ENCODE measurements around the gene TLCD4. TPM values are rescaled to one million over a fixed set of nuclear protein-coding genes. Genes with fewer than 3 reads are reported as not detected.
"Not testable (repeated sequence)": the region's sequence is repeated elsewhere in the genome, so short reads cannot be mapped to it uniquely, and the experiment has no call there.

Gene TLCD4
- total and polyA plus RNA-seq, 2 of the 8 experiments (the other 6 are each of a cell fraction or from before 2014, with no cell fraction given): 0.79 to 4.2 TPM

DNA sequence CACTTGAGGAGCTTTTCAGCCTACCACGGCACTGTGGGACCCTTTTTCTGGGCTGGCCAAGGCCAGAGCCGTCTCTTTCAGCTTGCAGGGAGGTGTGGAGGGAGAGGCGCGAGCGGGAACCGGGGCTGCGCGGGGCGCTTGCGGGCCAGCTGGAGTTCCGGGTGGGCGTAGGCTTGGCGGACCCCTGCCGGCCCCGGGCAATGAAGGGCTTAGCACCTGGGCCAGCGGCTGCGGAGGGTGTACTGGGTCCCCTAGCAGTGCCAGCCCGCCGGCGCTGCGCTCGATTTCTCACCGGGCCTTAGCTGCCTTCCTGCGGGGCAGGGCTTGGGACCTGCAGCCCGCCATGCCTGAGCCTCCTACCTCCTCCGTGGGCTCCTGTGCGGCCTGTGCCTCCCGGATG, 25.9 kb upstream of the TLCD4 start:
- H3K4ac ChIP-seq (replicated peaks; ENCODE audit: insufficient read length, low read depth, low read length); H3K18ac ChIP-seq (ENCODE audit: extremely low read depth, low read length): not testable (repeated sequence)

DNA sequence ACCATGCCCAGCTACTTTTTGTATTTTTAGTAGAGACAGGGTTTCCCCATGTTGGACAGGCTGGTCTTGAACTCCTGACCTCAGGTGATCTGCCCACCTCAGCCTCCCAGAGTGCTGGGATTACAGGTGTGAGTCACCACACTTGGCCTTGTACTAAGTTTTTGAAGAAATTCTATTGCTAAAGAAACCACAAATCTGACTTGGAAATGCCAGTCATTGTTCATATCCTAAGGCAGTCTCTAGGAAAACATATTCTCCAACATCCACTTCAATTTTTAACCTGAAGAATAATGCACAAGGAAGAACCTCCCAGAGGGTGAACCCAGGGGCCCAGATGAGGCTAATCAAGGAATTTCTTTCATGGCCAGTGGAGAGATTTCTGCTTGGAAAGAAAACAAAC, 24.3 kb upstream of the TLCD4 start:
- H3K27ac ChIP-seq (ENCODE audit: low read depth, low read length); H3K23ac ChIP-seq (ENCODE audit: insufficient read length); H3K4me3 ChIP-seq (ENCODE audit: extremely low read depth in 1 of 4, insufficient read depth in 2 of 4, low read depth in 3 of 4, low read length in 4 of 4); H4K91ac ChIP-seq (replicated peaks; ENCODE audit: insufficient read length, low read length); H2BK5ac ChIP-seq (ENCODE audit: low read depth, low read length); H3K18ac ChIP-seq (ENCODE audit: extremely low read depth, low read length); H3K79me1 ChIP-seq (ENCODE audit: low read depth, low read length); H3K27me3 ChIP-seq (replicated peaks in 1 of 4; ENCODE audit: control insufficient read depth in 3 of 4, extremely low read depth in 1 of 4, insufficient read depth in 3 of 4, low read length in 3 of 4); H4K20me1 ChIP-seq (replicated peaks in 1 of 2; ENCODE audit: control insufficient read depth in 1 of 2, insufficient read depth in 2 of 2, low read length in 2 of 2); H2AK5ac ChIP-seq (ENCODE audit: low read depth, low read length); H3K23me2 ChIP-seq (ENCODE audit: low read depth, low read length); FAIRE-seq; POLR2A ChIA-PET (ENCODE audit: partially characterized antibody); H3K36me3 ChIP-seq (ENCODE audit: control insufficient read depth in 2 of 4, insufficient read depth in 4 of 4, low read length in 3 of 4); H3K56ac ChIP-seq (replicated peaks; ENCODE audit: insufficient read length, low read depth, low read length); H3K4me1 ChIP-seq (replicated peaks in 1 of 4; ENCODE audit: control insufficient read depth in 3 of 4, insufficient read depth in 4 of 4, low read length in 3 of 4); H3K4ac ChIP-seq (replicated peaks; ENCODE audit: insufficient read length, low read depth, low read length); H2BK12ac ChIP-seq (ENCODE audit: low read depth, low read length); H3K14ac ChIP-seq (ENCODE audit: insufficient read length); CTCF ChIA-PET (ENCODE audit: partially characterized antibody); H4K8ac ChIP-seq (ENCODE audit: extremely low read depth, insufficient read depth, low read length); H2BK120ac ChIP-seq (replicated peaks; ENCODE audit: low read depth, low read length); DNase-seq (ENCODE audit: low read depth in 1 of 2, low spot score in 2 of 2); H3K9ac ChIP-seq (replicated peaks in 1 of 4; ENCODE audit: extremely low read depth in 1 of 4, low read depth in 3 of 4, low read length in 3 of 4); H4K5ac ChIP-seq (ENCODE audit: insufficient read length, low read depth, low read length); H3K79me2 ChIP-seq (ENCODE audit: control insufficient read depth in 1 of 2, insufficient read depth in 2 of 2, low read length in 2 of 2); H3K9me3 ChIP-seq (ENCODE audit: insufficient read depth in 2 of 2, low read depth in 1 of 2, low read length in 1 of 2); H2BK15ac ChIP-seq (ENCODE audit: low read length); H2AFZ ChIP-seq (ENCODE audit: low read length); H3K4me2 ChIP-seq (ENCODE audit: insufficient read depth in 1 of 2, low read depth in 2 of 2, low read length in 2 of 2); H2BK20ac ChIP-seq (ENCODE audit: low read length): not testable (repeated sequence)

More for the DNA sequence above, 25.9 kb upstream of the TLCD4 start:
- H4K91ac ChIP-seq (replicated peaks; ENCODE audit: insufficient read length, low read length); FAIRE-seq; H3K27ac ChIP-seq (ENCODE audit: low read depth, low read length); H2AFZ ChIP-seq (ENCODE audit: low read length); POLR2A ChIA-PET (ENCODE audit: partially characterized antibody); H2BK5ac ChIP-seq (ENCODE audit: low read depth, low read length); H3K9ac ChIP-seq (replicated peaks in 1 of 4; ENCODE audit: extremely low read depth in 1 of 4, low read depth in 3 of 4, low read length in 3 of 4); H3K27me3 ChIP-seq (replicated peaks in 1 of 4; ENCODE audit: control insufficient read depth in 3 of 4, extremely low read depth in 1 of 4, insufficient read depth in 3 of 4, low read length in 3 of 4); H2BK20ac ChIP-seq (ENCODE audit: low read length); H3K79me1 ChIP-seq (ENCODE audit: low read depth, low read length); H2BK15ac ChIP-seq (ENCODE audit: low read length); H3K56ac ChIP-seq (replicated peaks; ENCODE audit: insufficient read length, low read depth, low read length); H3K23me2 ChIP-seq (ENCODE audit: low read depth, low read length); H3K14ac ChIP-seq (ENCODE audit: insufficient read length); H4K8ac ChIP-seq (ENCODE audit: extremely low read depth, insufficient read depth, low read length); H2BK120ac ChIP-seq (replicated peaks; ENCODE audit: low read depth, low read length); H3K23ac ChIP-seq (ENCODE audit: insufficient read length); H3K4me2 ChIP-seq (ENCODE audit: insufficient read depth in 1 of 2, low read depth in 2 of 2, low read length in 2 of 2); H3K9me3 ChIP-seq (ENCODE audit: insufficient read depth in 2 of 2, low read depth in 1 of 2, low read length in 1 of 2); H2BK12ac ChIP-seq (ENCODE audit: low read depth, low read length); H3K4me3 ChIP-seq (ENCODE audit: extremely low read depth in 1 of 4, insufficient read depth in 2 of 4, low read depth in 3 of 4, low read length in 4 of 4); H2AK5ac ChIP-seq (ENCODE audit: low read depth, low read length); H4K5ac ChIP-seq (ENCODE audit: insufficient read length, low read depth, low read length); H3K4me1 ChIP-seq (replicated peaks in 1 of 4; ENCODE audit: control insufficient read depth in 3 of 4, insufficient read depth in 4 of 4, low read length in 3 of 4); H3K79me2 ChIP-seq (ENCODE audit: control insufficient read depth in 1 of 2, insufficient read depth in 2 of 2, low read length in 2 of 2); DNase-seq (ENCODE audit: low read depth in 1 of 2, low spot score in 2 of 2); H3K36me3 ChIP-seq (ENCODE audit: control insufficient read depth in 2 of 4, insufficient read depth in 4 of 4, low read length in 3 of 4); H4K20me1 ChIP-seq (replicated peaks in 1 of 2; ENCODE audit: control insufficient read depth in 1 of 2, insufficient read depth in 2 of 2, low read length in 2 of 2): not testable (repeated sequence)
- CTCF ChIA-PET (ENCODE audit: partially characterized antibody): interaction anchor here (1.1 kb wide), 1 partner anchor 142 kb away, joined by 5 read pairs; the partner anchor contains the start of gene RWDD3
- 92% methylated on average over 17 of the region's 28 CpGs; no CpG with 5 or more reads in 1 of the 2 experiments for WGBS, 2 experiments (ENCODE audit: extremely low coverage in 1 of 2, insufficient coverage in 1 of 2, insufficient read length in 1 of 2, insufficient replicate concordance in 2 of 2, low coverage in 1 of 2, low lambda C conversion rate in 2 of 2, missing lambda C conversion rate in 1 of 2)

Data from H1 (cell line).